ENCODE measurements around the gene MAPK6. TPM values are rescaled to one million over a fixed set of nuclear protein-coding genes. Genes with fewer than 3 reads are reported as not detected.
A peak's percentile ranks its signal among the peaks of the same experiment; 100 is the strongest.

The MAPK6 gene
- polyA plus RNA-seq, 3 donors: 8.6 to 11.0 (median 10.2) TPM

- H3K27ac ChIP-seq (ENCODE audit: low read depth in 1 of 2, low read length in 2 of 2): peak overlapping the region; percentile 76 to 88
- H3K27me3 Mint-ChIP-seq (ENCODE audit: low read depth in 3 of 3): peaks cover 1 to 8% (median 4%) of the 10 kb centered on the region in 3 donors
- no peak overlapping the region for H2AFZ ChIP-seq (ENCODE audit: insufficient read depth, low read depth, low read length, poor library complexity, severe bottlenecking)
- peaks cover 36% of the 10 kb centered on the region for H3K79me2 ChIP-seq (ENCODE audit: insufficient read depth, low read length)
- peaks cover 50 to 70% of the 10 kb centered on the region in 2 donors for H3K4me1 ChIP-seq (ENCODE audit: control insufficient read depth in 1 of 2, insufficient read depth in 2 of 2, low read length in 2 of 2)
- peaks cover 62% of the 10 kb centered on the region for H3K4me1 Mint-ChIP-seq
- peaks cover 0 to 2% (median 0%) of the 10 kb centered on the region in 7 donors for H3K9me3 Mint-ChIP-seq
- no peaks in the 10 kb centered on the region for H3K27me3 ChIP-seq (ENCODE audit: control insufficient read depth in 2 of 2, insufficient read depth in 2 of 2, low read length in 2 of 2)
- H3K4me3 ChIP-seq (replicated peaks in 1 of 3; ENCODE audit: low read depth in 2 of 3, low read length in 3 of 3): peak overlapping the region in 1 of 3 experiments; percentile 58
- H3K4me3 Mint-ChIP-seq: peak overlapping the region; percentile 82 to 92
- H3K4me2 ChIP-seq (replicated peaks; ENCODE audit: extremely low read depth, low read length, poor library complexity, severe bottlenecking): peak overlapping the region; percentile 43
- H3K27ac Mint-ChIP-seq: peak overlapping the region; percentile 96 to 100 (median 99)
- no peak for DNase-seq
- WGBS (ENCODE audit: insufficient coverage): 100% methylated on average over 6 of the region's 7 CpGs
- H3K9ac ChIP-seq (ENCODE audit: insufficient read depth, low read length, poor library complexity, severe bottlenecking): peak overlapping the region; percentile 86
- no peaks in the 10 kb centered on the region for H3K36me3 ChIP-seq (replicated peaks in 1 of 2; ENCODE audit: control insufficient read depth in 1 of 2, insufficient read depth in 2 of 2, low read length in 2 of 2)
- peaks cover 34% of the 10 kb centered on the region for H4K20me1 ChIP-seq (ENCODE audit: insufficient read depth, low read length)
- TF ChIP-seq CTCF (IDR thresholded peaks at IDR 0.05): no peak
- intact Hi-C loops (cut with micrococcal nuclease): loop anchor here in 1 of 2 donors (10.0 kb wide), 1 partner anchor 393 kb away; the partner anchor contains the start of gene DMXL2
- peaks cover 1 to 7% of the 10 kb centered on the region in 2 donors for H3K36me3 Mint-ChIP-seq
- H3K9me3 ChIP-seq (replicated peaks in 1 of 2; ENCODE audit: control insufficient read depth in 1 of 2, insufficient read depth in 1 of 2, low read length in 2 of 2): no peaks in the 10 kb centered on the region
These were observed 775 bp upstream of the MAPK6 start for GRCh38 chr15:52018244-52018643.

GRCh38 chr15:52019394-52020220, 588 bp downstream of the MAPK6 start:
- H3K27ac ChIP-seq (ENCODE audit: low read depth in 1 of 2, low read length in 2 of 2): peak overlapping the region; percentile 76 to 97
- peak overlapping the region; percentile 96 to 100 (median 99) for H3K27ac Mint-ChIP-seq
- peaks cover 50% of the 10 kb centered on the region for H3K79me2 ChIP-seq (ENCODE audit: insufficient read depth, low read length)
- under 1% methylated on average over 85 of the region's 100 CpGs for WGBS (ENCODE audit: insufficient coverage)
- H2AFZ ChIP-seq (ENCODE audit: insufficient read depth, low read depth, low read length, poor library complexity, severe bottlenecking): peak overlapping the region; percentile 1
- peak overlapping the region; percentile 53 to 98 (median 79) for H3K4me3 ChIP-seq (replicated peaks in 1 of 3; ENCODE audit: low read depth in 2 of 3, low read length in 3 of 3)
- H3K4me1 ChIP-seq (ENCODE audit: control insufficient read depth in 1 of 2, insufficient read depth in 2 of 2, low read length in 2 of 2): peaks cover 37 to 57% of the 10 kb centered on the region in 2 donors
- H3K36me3 Mint-ChIP-seq: peaks cover 1 to 8% of the 10 kb centered on the region in 2 donors
- TF ChIP-seq CTCF (IDR thresholded peaks at IDR 0.05): no peak
- H3K4me2 ChIP-seq (replicated peaks; ENCODE audit: extremely low read depth, low read length, poor library complexity, severe bottlenecking): peak overlapping the region; percentile 75
- intact Hi-C loops (cut with micrococcal nuclease): loop anchor here in 1 of 2 donors (10.0 kb wide), 1 partner anchor 395 kb away; the partner anchor contains the start of gene DMXL2
- no peaks in the 10 kb centered on the region for H3K9me3 ChIP-seq (replicated peaks in 1 of 2; ENCODE audit: control insufficient read depth in 1 of 2, insufficient read depth in 1 of 2, low read length in 2 of 2)
- peaks cover 48% of the 10 kb centered on the region for H3K4me1 Mint-ChIP-seq
- peak overlapping the region; percentile 92 to 94 for H3K4me3 Mint-ChIP-seq
- peak; percentile 93 to 96 (median 96) for DNase-seq
- H3K36me3 ChIP-seq (replicated peaks in 1 of 2; ENCODE audit: control insufficient read depth in 1 of 2, insufficient read depth in 2 of 2, low read length in 2 of 2): no peaks in the 10 kb centered on the region
- peak overlapping the region; percentile 86 for H3K9ac ChIP-seq (ENCODE audit: insufficient read depth, low read length, poor library complexity, severe bottlenecking)
- peaks cover 48% of the 10 kb centered on the region for H4K20me1 ChIP-seq (ENCODE audit: insufficient read depth, low read length)
- no peaks in the 10 kb centered on the region for H3K27me3 ChIP-seq (ENCODE audit: control insufficient read depth in 2 of 2, insufficient read depth in 2 of 2, low read length in 2 of 2)
- peaks cover 0 to 2% (median 0%) of the 10 kb centered on the region in 7 donors for H3K9me3 Mint-ChIP-seq
- peaks cover 1 to 5% (median 4%) of the 10 kb centered on the region in 3 donors for H3K27me3 Mint-ChIP-seq (ENCODE audit: low read depth in 3 of 3)

Data from CD14-positive monocyte (primary cell).